Fibroblast of lung (primary cell): ENCODE measurements around the gene RNF126. TPM values are rescaled to one million over a fixed set of nuclear protein-coding genes. Genes with fewer than 3 reads are reported as not detected.
A peak's percentile ranks its signal among the peaks of the same experiment; 100 is the strongest.

Experiments
- DNase-seq, 2 donors: peaks; one replicate each; pipeline versions ENCODE4 v3.0.0 to v3.0.0-alpha.2; 2010; ENCODE audit warnings: low read depth in 2 of 2
- H2AFZ ChIP-seq: 2 replicates; pipeline ENCODE4 v1.5.1; 2012; ENCODE audit warnings: low read length, control low read depth, inconsistent platforms
- H3K27ac ChIP-seq: 2 replicates; pipeline ENCODE4 v1.5.1; 2011; ENCODE audit warnings: low read length, control low read depth; ENCODE audit not compliant: insufficient read depth
- H3K27me3 ChIP-seq: 2 replicates; pipeline ENCODE4 v1.5.1; 2011; ENCODE audit warnings: mild to moderate bottlenecking, low read length; ENCODE audit not compliant: control insufficient read depth, insufficient read depth
- H3K36me3 ChIP-seq: 2 replicates; pipeline ENCODE4 v1.5.1; 2011; ENCODE audit warnings: low read length; ENCODE audit not compliant: control insufficient read depth, insufficient read depth
- H3K4me1 ChIP-seq: 2 replicates; pipeline ENCODE4 v1.5.1; 2011; ENCODE audit warnings: low read length; ENCODE audit not compliant: control insufficient read depth, insufficient read depth; ENCODE audit errors: extremely low read depth
- H3K4me2 ChIP-seq: 2 replicates; pipeline ENCODE4 v1.5.1; 2011; ENCODE audit warnings: low read length, control low read depth; ENCODE audit not compliant: insufficient read depth; ENCODE audit errors: extremely low read depth
- H3K4me3 ChIP-seq, 4 experiments: fragments of 200-600 bp in 1 of 4; sonication (generic) in 1 of 4; replicated peaks in 1 of 4; 2 replicates each; pipeline ENCODE4 v1.5.1; 2011 to 2016; ENCODE audit warnings: low read length in 4 of 4, low read depth in 3 of 4, mild to moderate bottlenecking in 3 of 4, control low read depth in 2 of 4, inconsistent platforms in 1 of 4, mixed read lengths in 1 of 4; ENCODE audit not compliant: insufficient read depth in 1 of 4; ENCODE audit errors: control extremely low read depth in 1 of 4
- H3K79me2 ChIP-seq: 2 replicates; pipeline ENCODE4 v1.5.1; 2012; ENCODE audit warnings: mild to moderate bottlenecking, low read length, inconsistent platforms; ENCODE audit not compliant: control insufficient read depth, insufficient read depth
- H3K9ac ChIP-seq: 2 replicates; pipeline ENCODE4 v1.5.1; 2011; ENCODE audit warnings: mild to moderate bottlenecking, low read length, control low read depth; ENCODE audit not compliant: insufficient read depth
- H3K9me3 ChIP-seq: 2 replicates; pipeline ENCODE4 v1.5.1; 2012; ENCODE audit warnings: low read depth, low read length; ENCODE audit not compliant: control insufficient read depth, insufficient read depth
- H4K20me1 ChIP-seq: 2 replicates; pipeline ENCODE4 v1.5.1; 2011; ENCODE audit warnings: low read length; ENCODE audit not compliant: control insufficient read depth, insufficient read depth; ENCODE audit errors: extremely low read depth
- CTCF ChIP-seq, 2 donors: IDR thresholded peaks in 1 of 2; conservative IDR thresholded peaks in 1 of 2; 1 replicate in 1 of 2; 2 replicates in 1 of 2; pipeline ENCODE4 v1.5.1; 2011 to 2012; ENCODE audit warnings: low read length in 2 of 2, control low read depth in 1 of 2, inconsistent platforms in 1 of 2, low read depth in 1 of 2, mild to moderate bottlenecking in 1 of 2
- EZH2 ChIP-seq: IDR thresholded peaks from 2 replicates; pipeline ENCODE4 v1.5.1; 2012; ENCODE audit warnings: low read length, control low read depth, mild to moderate bottlenecking; ENCODE audit errors: missing control alignments
- polyA plus RNA-seq, 2 donors: library from polyadenylated mRNA; depleted of rRNA in 1 of 2; stranded (reverse) in 1 of 2; unstranded in 1 of 2; fragments of >200 nt; gene quantifications; 2 replicates each; pipeline ENCODE4 v1.2.1, GENCODE V29; 2011 to 2012; ENCODE audit warnings: missing spikeins in 1 of 2
- total RNA-seq: library from RNA; depleted of rRNA; stranded (reverse); fragments of >200 nt; gene quantifications from 2 replicates; pipeline ENCODE4 v1.2.1, GENCODE V29; 2014

The RNF126 gene
- total and polyA plus RNA-seq, 2 donors (not counting 1 experiment from before 2014, with no cell fraction given) = 7.8 to 18.0 TPM

GRCh38 chr19:634975-635652 lies 27.9 kb downstream of the RNF126 start:
- H3K36me3 ChIP-seq = no peaks in the 10 kb centered on the region
- DNase-seq = no peak
- H3K4me1 ChIP-seq = peaks cover 11% of the 10 kb centered on the region
- H3K27me3 ChIP-seq = no peaks in the 10 kb centered on the region
- H3K9me3 ChIP-seq = no peaks in the 10 kb centered on the region
- H3K4me2 ChIP-seq = no peak overlapping the region
- H4K20me1 ChIP-seq = no peaks in the 10 kb centered on the region
- H3K4me3 ChIP-seq = no peak overlapping the region
- no peak overlapping the region for H3K9ac ChIP-seq
- H3K79me2 ChIP-seq = peaks cover 2% of the 10 kb centered on the region
- no peak overlapping the region for H2AFZ ChIP-seq
- TF ChIP-seq EZH2 (no peak), CTCF (conservative IDR thresholded peaks at IDR 0.05 in 1 of 2, IDR thresholded peaks at IDR 0.05 in 1 of 2; ENCODE audit: low read depth in 1 of 2, low read length in 2 of 2) (no peak)
- H3K27ac ChIP-seq = no peak overlapping the region

GRCh38 chr19:633786-634639 lies 29.0 kb downstream of the RNF126 start:
- Histone ChIP-seq H3K27me3 (no peaks in the 10 kb centered on the region), H2AFZ (peak overlapping the region; percentile 84), H3K79me2 (peaks cover 2% of the 10 kb centered on the region), H3K4me1 (peaks cover 7% of the 10 kb centered on the region), H3K36me3 (peaks cover 2% of the 10 kb centered on the region), H3K4me3 (peak overlapping the region; percentile 75 to 96 (median 78)), H4K20me1 (no peaks in the 10 kb centered on the region), H3K4me2 (peak overlapping the region; percentile 98), H3K9me3 (no peaks in the 10 kb centered on the region), H3K9ac (peak overlapping the region; percentile 63), H3K27ac (peak overlapping the region; percentile 56)
- TF ChIP-seq CTCF (conservative IDR thresholded peaks at IDR 0.05 in 1 of 2, IDR thresholded peaks at IDR 0.05 in 1 of 2; ENCODE audit: low read depth in 1 of 2, low read length in 2 of 2) (no peak), EZH2 (no peak)
- DNase-seq = no peak

GRCh38 chr19:633068-633785 lies 29.8 kb downstream of the RNF126 start, which contains the start of gene POLRMT:
TSS of gene POLRMT (minus strand) at chr19:633537. CDS start at chr19:633512, 25 bp downstream.
- Histone ChIP-seq H4K20me1 (no peaks in the 10 kb centered on the region), H3K79me2 (peaks cover 2% of the 10 kb centered on the region), H3K27ac (peak within 1 kb of the TSS; percentile 72), H3K4me1 (peaks cover 7% of the 10 kb centered on the region), H3K9me3 (no peaks in the 10 kb centered on the region), H3K27me3 (no peaks in the 10 kb centered on the region), H3K9ac (peak within 1 kb of the TSS; percentile 78), H3K4me2 (peak within 1 kb of the TSS; percentile 98), H2AFZ (peak within 1 kb of the TSS; percentile 84), H3K36me3 (peaks cover 2% of the 10 kb centered on the region), H3K4me3 (peak within 1 kb of the TSS; percentile 76 to 96 (median 88))
- no peak for TF ChIP-seq CTCF (conservative IDR thresholded peaks at IDR 0.05 in 1 of 2, IDR thresholded peaks at IDR 0.05 in 1 of 2; ENCODE audit: low read depth in 1 of 2, low read length in 2 of 2)
- TF ChIP-seq EZH2 = no peak
- DNase-seq = peak; percentile 96 to 98
